CD14-positive monocyte (primary cell): ENCODE data around the gene WIPF1. TPM values are rescaled to one million over a fixed set of nuclear protein-coding genes. Genes with fewer than 3 reads are reported as not detected.

Experiments used
- DNase-seq, 3 donors: peaks; one replicate each; pipeline ENCODE4 v3.0.0-alpha.2; 2011 to 2022
- H2AFZ ChIP-seq: 2 replicates; pipeline ENCODE4 v1.6.0; 2012; ENCODE audit warnings: mild to moderate bottlenecking, low read depth, low read length, inconsistent platforms; ENCODE audit not compliant: insufficient read depth, poor library complexity, severe bottlenecking
- H3K27ac ChIP-seq, 2 donors: 1 replicate in 1 of 2; 2 replicates in 1 of 2; pipeline ENCODE4 v1.5.1; 2012 to 2013; ENCODE audit warnings: low read length in 2 of 2, control low read depth in 1 of 2, inconsistent platforms in 1 of 2, low read depth in 1 of 2, mild to moderate bottlenecking in 1 of 2
- H3K27me3 ChIP-seq, 2 donors: one replicate each; pipeline versions ENCODE4 v1.6.0 to v1.6.1; 2011 to 2013; ENCODE audit warnings: low read length in 2 of 2; ENCODE audit not compliant: control insufficient read depth in 2 of 2, insufficient read depth in 2 of 2
- H3K36me3 ChIP-seq, 2 donors: replicated peaks in 1 of 2; 1 replicate in 1 of 2; 2 replicates in 1 of 2; pipeline versions ENCODE4 v1.5.1 to v1.6.1; 2012 to 2013; ENCODE audit warnings: low read length in 2 of 2, control low read depth in 1 of 2, inconsistent platforms in 1 of 2, mild to moderate bottlenecking in 1 of 2; ENCODE audit not compliant: insufficient read depth in 2 of 2, control insufficient read depth in 1 of 2
- H3K4me1 ChIP-seq, 2 donors: 1 replicate in 1 of 2; 2 replicates in 1 of 2; pipeline versions ENCODE4 v1.5.1 to v1.6.1; 2012 to 2013; ENCODE audit warnings: low read length in 2 of 2, control low read depth in 1 of 2, inconsistent platforms in 1 of 2, mild to moderate bottlenecking in 1 of 2, moderate library complexity in 1 of 2; ENCODE audit not compliant: insufficient read depth in 2 of 2, control insufficient read depth in 1 of 2
- H3K4me2 ChIP-seq: replicated peaks from 2 replicates; pipeline ENCODE3; 2012; ENCODE audit warnings: low read length, moderate library complexity, mild to moderate bottlenecking; ENCODE audit not compliant: poor library complexity, severe bottlenecking; ENCODE audit errors: extremely low read depth
- H3K4me3 ChIP-seq, 3 experiments: fragments of 200-600 bp in 1 of 3; sonication (generic) in 1 of 3; replicated peaks in 1 of 3; 1 replicate in 2 of 3; 2 replicates in 1 of 3; pipeline ENCODE4 v1.5.1; 2011 to 2013; ENCODE audit warnings: low read length in 3 of 3, mild to moderate bottlenecking in 3 of 3, control low read depth in 2 of 3, low read depth in 2 of 3, inconsistent platforms in 1 of 3, moderate library complexity in 1 of 3
- H3K79me2 ChIP-seq: 2 replicates; pipeline ENCODE4 v1.6.0; 2012; ENCODE audit warnings: mild to moderate bottlenecking, control low read depth, inconsistent platforms, low read length, moderate library complexity; ENCODE audit not compliant: insufficient read depth
- H3K9ac ChIP-seq: 2 replicates; pipeline ENCODE4 v1.6.0; 2017; ENCODE audit warnings: low read length, mild to moderate bottlenecking; ENCODE audit not compliant: insufficient read depth, poor library complexity, severe bottlenecking
- H3K9me3 ChIP-seq, 2 donors: replicated peaks in 1 of 2; 1 replicate in 1 of 2; 2 replicates in 1 of 2; pipeline versions ENCODE4 v1.5.1 to v1.6.1; 2012 to 2013; ENCODE audit warnings: low read length in 2 of 2, control low read depth in 1 of 2; ENCODE audit not compliant: control insufficient read depth in 1 of 2, insufficient read depth in 1 of 2
- H4K20me1 ChIP-seq: 2 replicates; pipeline ENCODE4 v1.6.0; 2012; ENCODE audit warnings: mild to moderate bottlenecking, low read length, control low read depth, moderate library complexity; ENCODE audit not compliant: insufficient read depth
- H3K27ac Mint-ChIP-seq, 7 donors: one replicate each; pipeline ENCODE4 v1.8.0; 2020; ENCODE audit warnings: mild to moderate bottlenecking in 7 of 7, mixed read lengths in 7 of 7, moderate library complexity in 6 of 7, inconsistent platforms in 2 of 7
- H3K27me3 Mint-ChIP-seq, 3 donors: one replicate each; pipeline ENCODE4 v1.8.0; 2021 to 2022; ENCODE audit warnings: low read depth in 3 of 3, mild to moderate bottlenecking in 3 of 3, mixed read lengths in 3 of 3, moderate library complexity in 3 of 3, inconsistent platforms in 1 of 3
- H3K36me3 Mint-ChIP-seq, 2 donors: one replicate each; pipeline ENCODE4 v1.8.0; 2020; ENCODE audit warnings: mixed read lengths in 2 of 2, inconsistent platforms in 1 of 2, mild to moderate bottlenecking in 1 of 2
- H3K4me1 Mint-ChIP-seq: one replicate; pipeline ENCODE4 v1.8.0; 2020; ENCODE audit warnings: mild to moderate bottlenecking, mixed read lengths
- H3K4me3 Mint-ChIP-seq, 2 donors: one replicate each; pipeline ENCODE4 v1.8.0; 2020; ENCODE audit warnings: mild to moderate bottlenecking in 2 of 2, mixed read lengths in 2 of 2, moderate library complexity in 1 of 2
- H3K9me3 Mint-ChIP-seq, 7 donors: one replicate each; pipeline ENCODE4 v1.8.0; 2020 to 2022; ENCODE audit warnings: mixed read lengths in 7 of 7, mild to moderate bottlenecking in 6 of 7, moderate library complexity in 6 of 7, inconsistent platforms in 2 of 7
- WGBS: methylation state at CpG from one replicate; pipeline ENCODE4 v1.1.5; 2013; ENCODE audit warnings: missing lambda C conversion rate; ENCODE audit not compliant: insufficient coverage; 5-methylcytosine and 5-hydroxymethylcytosine counted together
- intact Hi-C, 2 donors: fragments of 100-400 bp; cut with micrococcal nuclease; formaldehyde crosslinking; loops; one replicate each; pipeline versions ENCODE4 v1.15.0 to v1.15.1; 2023
- polyA plus RNA-seq, 3 donors: library from polyadenylated mRNA; depleted of rRNA in 1 of 3; unstranded in 2 of 3; stranded (reverse) in 1 of 3; fragments of 300-500 nt in 2 of 3; fragments of >200 nt in 1 of 3; fragmentation: Illumina TruSeq in 2 of 3; gene quantifications; 1 replicate in 2 of 3; 2 replicates in 1 of 3; pipeline ENCODE4 v1.2.3, GENCODE V29; 2012 to 2021
- TF ChIP-seq, protein P1 (sequence below): fragments of 200-600 bp; IDR thresholded peaks from one replicate; pipeline ENCODE4 v1.8.0; 2022; ENCODE audit warnings: antibody characterized with exemption, mild to moderate bottlenecking

The WIPF1 gene
- polyA plus RNA-seq, 3 donors: 43.9 to 126 (median 74.3) TPM

DNA sequence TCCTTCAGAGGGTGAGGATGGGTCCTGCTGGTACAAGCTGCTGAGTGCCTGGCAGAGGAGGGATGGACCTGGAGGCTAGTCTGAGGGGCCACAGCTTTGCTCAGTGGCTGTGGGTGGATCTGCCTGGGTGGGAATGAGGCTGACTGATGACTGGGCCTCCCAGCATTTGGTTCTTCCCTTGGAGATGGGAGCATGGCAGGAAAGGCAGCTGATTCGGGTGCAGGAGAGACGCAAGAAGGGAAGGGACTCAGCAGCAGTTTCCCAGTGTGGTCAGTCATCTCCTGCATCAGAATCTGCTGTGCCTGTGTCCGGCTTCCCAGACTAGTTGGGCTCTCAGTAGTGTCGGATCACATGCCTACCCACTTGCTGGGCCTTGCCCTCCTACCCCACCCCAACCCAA is 7.3 kb downstream of the WIPF1 start:
- intact Hi-C loops: no loop called here
- Histone ChIP-seq H3K27ac (peak overlapping the region; percentile 16 to 79), H2AFZ (no peak overlapping the region), H3K9me3 (no peaks in the 10 kb centered on the region), H3K79me2 (peaks cover 100% of the 10 kb centered on the region), H3K4me1 (peaks cover 48 to 53% of the 10 kb centered on the region in 2 donors), H3K9ac (peak overlapping the region; percentile 6), H3K4me2 (no peak overlapping the region), H3K4me3 (no peak overlapping the region), H3K36me3 (peaks cover 31 to 55% of the 10 kb centered on the region in 2 donors), H3K27me3 (no peaks in the 10 kb centered on the region), H4K20me1 (peaks cover 58% of the 10 kb centered on the region)
- TF ChIP-seq, protein P1, sequence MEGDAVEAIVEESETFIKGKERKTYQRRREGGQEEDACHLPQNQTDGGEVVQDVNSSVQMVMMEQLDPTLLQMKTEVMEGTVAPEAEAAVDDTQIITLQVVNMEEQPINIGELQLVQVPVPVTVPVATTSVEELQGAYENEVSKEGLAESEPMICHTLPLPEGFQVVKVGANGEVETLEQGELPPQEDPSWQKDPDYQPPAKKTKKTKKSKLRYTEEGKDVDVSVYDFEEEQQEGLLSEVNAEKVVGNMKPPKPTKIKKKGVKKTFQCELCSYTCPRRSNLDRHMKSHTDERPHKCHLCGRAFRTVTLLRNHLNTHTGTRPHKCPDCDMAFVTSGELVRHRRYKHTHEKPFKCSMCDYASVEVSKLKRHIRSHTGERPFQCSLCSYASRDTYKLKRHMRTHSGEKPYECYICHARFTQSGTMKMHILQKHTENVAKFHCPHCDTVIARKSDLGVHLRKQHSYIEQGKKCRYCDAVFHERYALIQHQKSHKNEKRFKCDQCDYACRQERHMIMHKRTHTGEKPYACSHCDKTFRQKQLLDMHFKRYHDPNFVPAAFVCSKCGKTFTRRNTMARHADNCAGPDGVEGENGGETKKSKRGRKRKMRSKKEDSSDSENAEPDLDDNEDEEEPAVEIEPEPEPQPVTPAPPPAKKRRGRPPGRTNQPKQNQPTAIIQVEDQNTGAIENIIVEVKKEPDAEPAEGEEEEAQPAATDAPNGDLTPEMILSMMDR: no peak
- H3K4me3 Mint-ChIP-seq: no peak overlapping the region
- peaks cover 65% of the 10 kb centered on the region for H3K4me1 Mint-ChIP-seq
- H3K27me3 Mint-ChIP-seq: no peaks in the 10 kb centered on the region
- no peak for DNase-seq
- H3K9me3 Mint-ChIP-seq: peaks cover 0 to 3% (median 0%) of the 10 kb centered on the region in 7 donors
- WGBS: 66% methylated on average over 2 of the region's 4 CpGs
- H3K27ac Mint-ChIP-seq: peak overlapping the region; percentile 26 to 90 (median 79)
- H3K36me3 Mint-ChIP-seq: peaks cover 61 to 65% of the 10 kb centered on the region in 2 donors

DNA sequence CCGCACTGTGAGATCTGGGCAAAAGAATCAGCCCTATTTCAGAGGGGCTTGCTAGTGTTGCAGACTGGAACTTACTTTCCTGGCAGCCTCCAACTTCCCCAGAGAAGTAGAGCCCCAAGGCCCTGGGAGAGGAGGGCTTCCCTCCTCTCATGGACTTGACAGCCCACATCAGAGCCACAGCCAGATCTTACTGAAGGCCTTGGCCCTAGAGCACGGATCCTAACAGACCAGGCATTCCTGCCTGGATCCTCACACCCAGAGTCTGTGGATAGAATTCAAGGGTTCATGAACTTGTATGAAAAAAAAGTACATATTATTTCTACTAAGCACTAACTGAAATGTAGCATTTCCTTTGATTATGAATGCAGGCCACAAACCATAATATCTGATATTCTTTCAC is 8.3 kb downstream of the WIPF1 start:
- peaks cover 40 to 65% of the 10 kb centered on the region in 2 donors for H3K36me3 ChIP-seq
- Mint-ChIP-seq H3K4me3 (no peak overlapping the region), H3K9me3 (peaks cover 0 to 3% (median 0%) of the 10 kb centered on the region in 7 donors), H3K27me3 (no peaks in the 10 kb centered on the region), H3K36me3 (peaks cover 65 to 69% of the 10 kb centered on the region in 2 donors), H3K27ac (peak overlapping the region in 5 of 7 donors; percentile 46 to 93 (median 84)), H3K4me1 (peaks cover 64% of the 10 kb centered on the region)
- H2AFZ ChIP-seq: no peak overlapping the region
- H3K79me2 ChIP-seq: peaks cover 100% of the 10 kb centered on the region
- H3K27me3 ChIP-seq: no peaks in the 10 kb centered on the region
- peaks cover 68% of the 10 kb centered on the region for H4K20me1 ChIP-seq
- H3K9me3 ChIP-seq: no peaks in the 10 kb centered on the region
- DNase-seq: no peak
- H3K4me3 ChIP-seq: no peak overlapping the region
- H3K9ac ChIP-seq: no peak overlapping the region
- TF ChIP-seq, protein P1: no peak
- peaks cover 38 to 43% of the 10 kb centered on the region in 2 donors for H3K4me1 ChIP-seq
- peak overlapping the region; percentile 39 to 77 for H3K27ac ChIP-seq
- no peak overlapping the region for H3K4me2 ChIP-seq
- WGBS: no CpG with 5 or more reads among the region's 2 CpGs
- intact Hi-C loops: no loop called here
